Measurements from ENCODE around the gene ZBTB38. TPM values are rescaled to one million over a fixed set of nuclear protein-coding genes. Genes with fewer than 3 reads are reported as not detected.

Gene ZBTB38
- total and polyA plus RNA-seq, 9 donors: 23.2 to 125 (median 78.7) TPM

- Histone ChIP-seq H3K9me3 (no peaks in the 10 kb centered on the region), H3K27me3 (no peaks in the 10 kb centered on the region), H3K4me1 (ENCODE audit: insufficient read depth) (no peaks in the 10 kb centered on the region), H3K27ac (no peak overlapping the region), H3K4me3 (no peak overlapping the region), H3K36me3 (no peaks in the 10 kb centered on the region)
- intact Hi-C loops (cut with DNase I): no loop called here
- WGBS, 3 donors: 75 to 84% (median 75%) methylated on average over 2 of the region's 2 CpGs
- DNase-seq: no peak
- TF ChIP-seq POLR2A (IDR thresholded peaks at IDR 0.05): no peak
- no peak for TF ChIP-seq CTCF (IDR thresholded peaks at IDR 0.05)
- no peak for TF ChIP-seq EP300 (IDR thresholded peaks at IDR 0.05)
Measured at GRCh38 chr3:141343077-141343476, 25.2 kb upstream of the ZBTB38 start.

- intact Hi-C loops (cut with DNase I): no loop called here
- Histone ChIP-seq H3K27ac (no peak overlapping the region), H3K4me3 (no peak overlapping the region), H3K9me3 (no peaks in the 10 kb centered on the region), H3K27me3 (no peaks in the 10 kb centered on the region), H3K36me3 (no peaks in the 10 kb centered on the region), H3K4me1 (ENCODE audit: insufficient read depth) (no peaks in the 10 kb centered on the region)
- no peak for DNase-seq
- TF ChIP-seq CTCF (IDR thresholded peaks at IDR 0.05): no peak
- TF ChIP-seq EP300 (IDR thresholded peaks at IDR 0.05): no peak
- TF ChIP-seq POLR2A (IDR thresholded peaks at IDR 0.05): no peak
- 79 to 83% (median 81%) methylated on average over 3 of the region's 3 CpGs for WGBS, 3 donors
Measured at GRCh38 chr3:141343865-141344271, 24.4 kb upstream of the ZBTB38 start.

GRCh38 chr3:141345528-141345927, 22.8 kb upstream of the ZBTB38 start:
- Histone ChIP-seq H3K36me3 (no peaks in the 10 kb centered on the region), H3K27ac (no peak overlapping the region), H3K27me3 (no peaks in the 10 kb centered on the region), H3K4me3 (no peak overlapping the region), H3K9me3 (no peaks in the 10 kb centered on the region), H3K4me1 (ENCODE audit: insufficient read depth) (no peaks in the 10 kb centered on the region)
- DNase-seq: no peak
- no peak for TF ChIP-seq POLR2A (IDR thresholded peaks at IDR 0.05)
- no peak for TF ChIP-seq CTCF (IDR thresholded peaks at IDR 0.05)
- no peak for TF ChIP-seq EP300 (IDR thresholded peaks at IDR 0.05)
- WGBS, 3 donors: 81 to 87% (median 81%) methylated on average over 2 of the region's 2 CpGs
- intact Hi-C loops (cut with DNase I): no loop called here

GRCh38 chr3:141346007-141346406, 22.3 kb upstream of the ZBTB38 start:
- Histone ChIP-seq H3K4me1 (ENCODE audit: insufficient read depth) (no peaks in the 10 kb centered on the region), H3K9me3 (no peaks in the 10 kb centered on the region), H3K4me3 (no peak overlapping the region), H3K36me3 (no peaks in the 10 kb centered on the region), H3K27me3 (no peaks in the 10 kb centered on the region), H3K27ac (no peak overlapping the region)
- intact Hi-C loops (cut with DNase I): no loop called here
- no peak for DNase-seq
- WGBS, 3 donors: 69 to 74% (median 70%) methylated on average over 4 of the region's 4 CpGs
- TF ChIP-seq CTCF (IDR thresholded peaks at IDR 0.05) (no peak), EP300 (IDR thresholded peaks at IDR 0.05) (no peak), POLR2A (IDR thresholded peaks at IDR 0.05) (no peak)

GRCh38 chr3:141346418-141346817, 21.9 kb upstream of the ZBTB38 start:
- H3K36me3 ChIP-seq: no peaks in the 10 kb centered on the region

More at GRCh38 chr3:141346418-141346817, 21.9 kb upstream of the ZBTB38 start:
- H3K4me1 ChIP-seq (ENCODE audit: insufficient read depth): no peaks in the 10 kb centered on the region
- DNase-seq: no peak
- no peak overlapping the region for H3K4me3 ChIP-seq
- intact Hi-C loops (cut with DNase I): no loop called here
- TF ChIP-seq EP300 (IDR thresholded peaks at IDR 0.05) (no peak), POLR2A (IDR thresholded peaks at IDR 0.05) (no peak), CTCF (IDR thresholded peaks at IDR 0.05) (no peak)
- no peaks in the 10 kb centered on the region for H3K27me3 ChIP-seq
- no peaks in the 10 kb centered on the region for H3K9me3 ChIP-seq
- no peak overlapping the region for H3K27ac ChIP-seq
- WGBS, 3 donors: 47 to 58% (median 52%) methylated on average over 5 of the region's 5 CpGs

Measured in ovary (tissue), 9 donors.